HepG2 (cell line): ENCODE measurements around the gene BACH2. TPM values are rescaled to one million over a fixed set of nuclear protein-coding genes. Genes with fewer than 3 reads are reported as not detected.

Source experiments
- ATAC-seq: fragments of 200-7000 bp; cut with Tn5 transposase; 3 replicates; pipeline ENCODE4 v1.9.1; 2020; ENCODE audit warnings: mild to moderate bottlenecking, moderate library complexity
- BruUV-seq: library from RNA; stranded (reverse); fragments of 400-500 nt; replicated peaks from 2 replicates; lab custom pipeline; 2021; lab: Mats Ljungman, UMichigan
- CTCF ChIA-PET: fragments of 300-600 bp; formaldehyde crosslinking; extraction: SDS; loops from one replicate; lab custom pipeline; 2021; ENCODE audit warnings: low total read pairs, inconsistent platforms, low intra/inter-chr PET ratio; lab: Yijun Ruan, JAX
- POLR2A ChIA-PET: fragments of 350-600 bp; sonication (Branson Sonifier 250); formaldehyde crosslinking; loops from one replicate; lab custom pipeline; 2020; ENCODE audit warnings: antibody characterized with exemption, inconsistent platforms; lab: Yijun Ruan, JAX
- DNase-seq: peaks from one replicate; pipeline ENCODE4 v3.0.0-alpha.2; 2015; ENCODE audit warnings: low spot score
- FAIRE-seq: peaks from 3 replicates; lab custom pipeline; 2011; peaks lifted over from hg19 to GRCh38; lab: Jason Lieb, UNC
- H2AFZ ChIP-seq: one replicate; pipeline ENCODE4 v1.6.1; 2011; ENCODE audit warnings: low read length, inconsistent platforms
- H3K27ac ChIP-seq: fragments of 300-600 bp; 3 replicates; pipeline ENCODE4 v1.8.0; 2011; ENCODE audit warnings: mixed run types, mild to moderate bottlenecking, mixed read lengths, low read length, inconsistent platforms; ENCODE audit not compliant: insufficient read depth; ENCODE audit errors: extremely low read length
- H3K27me3 ChIP-seq, 2 experiments: fragments of 200-600 bp in 1 of 2; 2 replicates in 1 of 2; 3 replicates in 1 of 2; pipeline versions ENCODE4 v1.6.0 to v1.8.0; 2011; ENCODE audit warnings: low read length in 2 of 2, mild to moderate bottlenecking in 2 of 2, moderate library complexity in 2 of 2, inconsistent platforms in 1 of 2; ENCODE audit not compliant: insufficient read depth in 2 of 2, control insufficient read depth in 1 of 2
- H3K36me3 ChIP-seq, 2 experiments: fragments of 200-600 bp in 1 of 2; replicated peaks in 1 of 2; 2 replicates in 1 of 2; 3 replicates in 1 of 2; pipeline versions ENCODE4 v1.5.1 to v1.8.0; 2011; ENCODE audit warnings: low read length in 2 of 2, inconsistent platforms in 1 of 2; ENCODE audit not compliant: insufficient read depth in 2 of 2, control insufficient read depth in 1 of 2
- H3K4me1 ChIP-seq: 2 replicates; pipeline ENCODE4 v1.5.1; 2012; ENCODE audit warnings: low read length, inconsistent platforms; ENCODE audit not compliant: insufficient read depth
- H3K4me2 ChIP-seq: 2 replicates; pipeline ENCODE4 v1.6.0; 2011; ENCODE audit warnings: low read depth, low read length, inconsistent platforms
- H3K4me3 ChIP-seq, 3 experiments: fragments of 200-600 bp in 1 of 3; sonication (generic), shearing (Covaris generic) in 1 of 3; replicated peaks in 1 of 3; 2 replicates each; pipeline ENCODE4 v1.5.1; 2011 to 2016; ENCODE audit warnings: low read length in 3 of 3, inconsistent platforms in 2 of 3, low read depth in 2 of 3, mild to moderate bottlenecking in 2 of 3, control low read depth in 1 of 3, mixed read lengths in 1 of 3; ENCODE audit not compliant: insufficient read depth in 1 of 3
- H3K79me2 ChIP-seq: one replicate; pipeline ENCODE4 v1.6.1; 2011; ENCODE audit warnings: low read length, inconsistent platforms; ENCODE audit not compliant: insufficient read depth
- H3K9ac ChIP-seq: 2 replicates; pipeline ENCODE4 v1.6.0; 2011; ENCODE audit warnings: mild to moderate bottlenecking, low read depth, low read length, inconsistent platforms; ENCODE audit not compliant: insufficient read depth
- H3K9me3 ChIP-seq: 2 replicates; pipeline ENCODE4 v1.5.1; 2012; ENCODE audit warnings: mild to moderate bottlenecking, low read length
- H4K20me1 ChIP-seq: 2 replicates; pipeline ENCODE4 v1.6.0; 2011; ENCODE audit warnings: inconsistent platforms, mild to moderate bottlenecking, low read length, moderate library complexity; ENCODE audit not compliant: insufficient read depth
- AHDC1 ChIP-seq: sonication (generic); formaldehyde crosslinking; IDR thresholded peaks from 2 replicates; pipeline ENCODE4 v1.5.1; 2020; ENCODE audit warnings: mild to moderate bottlenecking, missing genetic modification reagents, borderline replicate concordance
- BATF2 ChIP-seq: sonication (generic); formaldehyde crosslinking; IDR thresholded peaks from 2 replicates; pipeline ENCODE4 v1.8.0; 2022; ENCODE audit warnings: mild to moderate bottlenecking, missing genetic modification reagents, moderate library complexity
- FOXC1 ChIP-seq: sonication (generic); formaldehyde crosslinking; IDR thresholded peaks from 2 replicates; pipeline ENCODE4 v1.8.0; 2022; ENCODE audit warnings: mild to moderate bottlenecking, missing genetic modification reagents, borderline replicate concordance
- GPN1 ChIP-seq: sonication (generic); formaldehyde crosslinking; IDR thresholded peaks from 2 replicates; pipeline ENCODE4 v1.5.1; 2020; ENCODE audit warnings: missing genetic modification reagents, borderline replicate concordance
- ZNF512 ChIP-seq: sonication (generic); formaldehyde crosslinking; IDR thresholded peaks from 2 replicates; pipeline ENCODE4 v1.4.0; 2020; ENCODE audit warnings: mild to moderate bottlenecking, missing genetic modification reagents
- WGBS: methylation state at CpG from one replicate; pipeline ENCODE4 v1.1.6; 2017; ENCODE audit warnings: low lambda C conversion rate; 5-methylcytosine and 5-hydroxymethylcytosine counted together
- in situ Hi-C: cut with HindIII; loops from 2 replicates; pipeline ENCODE4 v1.10.0; 2017; ENCODE audit warnings: low pct_unique_long_range_greater_than_20kb; ENCODE audit not compliant: extremely low pct_ligation_motif_present
- intact Hi-C: fragments of 100-400 bp; cut with micrococcal nuclease; formaldehyde crosslinking; loops from one replicate; pipeline ENCODE4 v1.10.0; 2022; ENCODE audit not compliant: unreplicated experiment
- polyA plus RNA-seq, 8 experiments: library from polyadenylated mRNA; depleted of rRNA in 3 of 8; stranded (reverse) in 7 of 8; unstranded in 1 of 8; fragments of >200 nt; fragmentation: Illumina TruSeq in 4 of 8; extraction: Trizol in 4 of 8; gene quantifications; 2 replicates each; pipeline versions ENCODE4 v1.2.1 to v1.2.3, GENCODE V29; 2011 to 2016; ENCODE audit warnings: low read depth in 4 of 8, missing spikeins in 1 of 8, mixed read lengths in 1 of 8; ENCODE audit not compliant: insufficient read depth in 1 of 8
- total RNA-seq, 5 experiments: library from RNA; depleted of rRNA; stranded (reverse); fragments of >200 nt; fragmentation: Illumina TruSeq; extraction: Trizol; gene quantifications; 2 replicates each; pipeline ENCODE4 v1.2.3, GENCODE V29; 2016; ENCODE audit warnings: low read depth in 1 of 5

The BACH2 gene
- total and polyA plus RNA-seq, 2 of the 13 experiments (the other 11 are each of a cell fraction or from before 2014, with no cell fraction given): 0.01 TPM; not detected in 1

DNA sequence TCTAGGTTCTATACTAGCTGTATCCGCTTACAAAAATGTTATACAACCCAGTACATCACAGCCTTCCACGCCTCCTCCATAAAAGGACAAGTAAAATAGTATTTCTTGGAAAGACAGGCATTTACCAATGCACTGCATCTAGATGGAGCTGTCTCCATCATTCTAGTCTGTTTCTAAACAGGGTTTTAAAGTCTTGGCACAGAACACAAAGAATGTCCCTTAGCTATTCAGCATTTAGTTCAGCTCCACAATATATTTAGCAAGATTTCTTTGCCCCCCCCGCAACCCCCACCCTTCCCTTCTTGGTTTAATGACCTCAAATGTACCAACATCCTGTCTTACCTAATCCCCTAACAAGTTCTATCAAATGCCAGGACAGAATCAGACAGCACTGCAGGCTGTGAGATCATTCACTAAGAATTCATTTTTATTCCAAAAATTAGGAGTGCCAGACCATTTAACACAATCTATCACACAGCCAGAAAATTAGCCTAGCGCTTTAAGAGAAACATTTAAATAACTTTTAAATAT, 198.6 kb downstream of the BACH2 start:
- BruUV-seq: no TSS peak
- Histone ChIP-seq H3K36me3 (no peaks in the 10 kb centered on the region), H3K27ac (no peak overlapping the region), H3K4me2 (no peak overlapping the region), H3K9ac (no peak overlapping the region), H2AFZ (no peak overlapping the region), H3K9me3 (no peaks in the 10 kb centered on the region), H3K4me3 (no peak overlapping the region), H4K20me1 (no peaks in the 10 kb centered on the region), H3K79me2 (no peaks in the 10 kb centered on the region), H3K27me3 (peaks cover 0 to 2% of the 10 kb centered on the region in 2 experiments; a peak in 1 of 5 replicates), H3K4me1 (0 out of 2 replicates have a peak, but pooled peaks cover 1% of the 10 kb centered on the region)
- in situ Hi-C loops: no loop called here
- ChIA-PET CTCF (no interaction called here), POLR2A (no interaction called here)
- FAIRE-seq (no peak), ATAC-seq (no peak), DNase-seq (no peak)
- TF ChIP-seq GPN1 (no peak), AHDC1 (CRISPR knock-in tag) (no peak), ZNF512 (CRISPR knock-in tag) (no peak), FOXC1 (CRISPR knock-in tag) (no peak), BATF2 (CRISPR knock-in tag) (no peak)
- WGBS: 7% methylated on average over 4 of the region's 4 CpGs
- intact Hi-C loops: no loop called here
